ENCODE measurements around the gene STT3B.

Gene STT3B

DNA sequence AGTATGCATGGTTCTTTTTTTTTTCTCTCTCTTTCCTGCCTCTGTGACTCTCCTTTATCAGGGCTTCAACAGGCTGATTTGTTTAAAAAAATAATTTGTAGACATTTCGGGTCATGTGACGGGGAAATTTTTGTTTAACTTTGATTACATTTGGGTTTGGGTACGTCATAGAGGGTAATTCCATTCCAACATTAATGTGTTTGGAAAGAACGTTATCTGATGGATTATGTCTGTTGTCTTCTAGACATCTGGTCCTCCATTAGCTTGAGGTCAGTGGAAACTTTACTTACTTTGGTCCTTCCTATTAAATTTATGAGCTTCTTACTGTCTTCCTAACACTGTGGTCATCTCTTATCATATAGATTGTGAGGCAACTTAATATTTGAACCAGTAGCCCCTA, 80.9 kb downstream of the STT3B start:
- H3K4me3 ChIP-seq (ENCODE audit: low read depth, low read length) = no peak overlapping the region
- no peaks in the 10 kb centered on the region for H3K9me3 ChIP-seq (ENCODE audit: control insufficient read depth, insufficient read depth, low read depth, low read length)
- CTCF ChIA-PET = no interaction called here
- no peaks in the 10 kb centered on the region for H3K4me1 ChIP-seq (ENCODE audit: control insufficient read depth, insufficient read depth, low read length)
- POLR2A ChIA-PET = interaction anchor here (0.6 kb wide), 1 partner anchor 454 kb away, joined by 3 read pairs; no protein-coding TSS in a partner anchor
- no peak overlapping the region for H3K27ac ChIP-seq (ENCODE audit: extremely low read depth, low read depth, low read length)
- H3K36me3 ChIP-seq (ENCODE audit: control insufficient read depth in 2 of 2, insufficient read depth in 1 of 2, low read length in 2 of 2) = peaks cover 0 to 5% of the 10 kb centered on the region in 2 experiments; a peak in 1 of 3 replicates
- TF ChIP-seq ZNF133 (tag by site-specific recombination; IDR thresholded peaks at IDR 0.05) (peak; percentile 61; the same call in 1 of the 2 replicates), TRIM28 (IDR thresholded peaks at IDR 0.05; ENCODE audit: borderline replicate concordance, low read length) (no peak), EGR2 (tag by site-specific recombination; IDR thresholded peaks at IDR 0.05; ENCODE audit: low read depth) (no peak), MYNN (tag by site-specific recombination; IDR thresholded peaks at IDR 0.05; ENCODE audit: borderline replicate concordance) (no peak)

- Histone ChIP-seq H3K4me3 (ENCODE audit: low read depth, low read length) (no peak overlapping the region), H3K4me1 (ENCODE audit: control insufficient read depth, insufficient read depth, low read length) (no peaks in the 10 kb centered on the region), H3K36me3 (ENCODE audit: control insufficient read depth in 2 of 2, insufficient read depth in 1 of 2, low read length in 2 of 2) (peaks cover 0 to 10% of the 10 kb centered on the region in 2 experiments; a peak in 1 of 3 replicates), H3K9me3 (ENCODE audit: control insufficient read depth, insufficient read depth, low read depth, low read length) (no peaks in the 10 kb centered on the region), H3K27ac (ENCODE audit: extremely low read depth, low read depth, low read length) (no peak overlapping the region)
- ChIA-PET POLR2A (no interaction called here), CTCF (no interaction called here)
- TF ChIP-seq, protein P1, sequence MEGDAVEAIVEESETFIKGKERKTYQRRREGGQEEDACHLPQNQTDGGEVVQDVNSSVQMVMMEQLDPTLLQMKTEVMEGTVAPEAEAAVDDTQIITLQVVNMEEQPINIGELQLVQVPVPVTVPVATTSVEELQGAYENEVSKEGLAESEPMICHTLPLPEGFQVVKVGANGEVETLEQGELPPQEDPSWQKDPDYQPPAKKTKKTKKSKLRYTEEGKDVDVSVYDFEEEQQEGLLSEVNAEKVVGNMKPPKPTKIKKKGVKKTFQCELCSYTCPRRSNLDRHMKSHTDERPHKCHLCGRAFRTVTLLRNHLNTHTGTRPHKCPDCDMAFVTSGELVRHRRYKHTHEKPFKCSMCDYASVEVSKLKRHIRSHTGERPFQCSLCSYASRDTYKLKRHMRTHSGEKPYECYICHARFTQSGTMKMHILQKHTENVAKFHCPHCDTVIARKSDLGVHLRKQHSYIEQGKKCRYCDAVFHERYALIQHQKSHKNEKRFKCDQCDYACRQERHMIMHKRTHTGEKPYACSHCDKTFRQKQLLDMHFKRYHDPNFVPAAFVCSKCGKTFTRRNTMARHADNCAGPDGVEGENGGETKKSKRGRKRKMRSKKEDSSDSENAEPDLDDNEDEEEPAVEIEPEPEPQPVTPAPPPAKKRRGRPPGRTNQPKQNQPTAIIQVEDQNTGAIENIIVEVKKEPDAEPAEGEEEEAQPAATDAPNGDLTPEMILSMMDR (tag by site-specific recombination; IDR thresholded peaks at IDR 0.05) = no peak
- TF ChIP-seq REPIN1 (tag by site-specific recombination; IDR thresholded peaks at IDR 0.05; ENCODE audit: low read depth) = no peak
Measured at GRCh38 chr3:31614162-31614921, 81.6 kb downstream of the STT3B start.

DNA sequence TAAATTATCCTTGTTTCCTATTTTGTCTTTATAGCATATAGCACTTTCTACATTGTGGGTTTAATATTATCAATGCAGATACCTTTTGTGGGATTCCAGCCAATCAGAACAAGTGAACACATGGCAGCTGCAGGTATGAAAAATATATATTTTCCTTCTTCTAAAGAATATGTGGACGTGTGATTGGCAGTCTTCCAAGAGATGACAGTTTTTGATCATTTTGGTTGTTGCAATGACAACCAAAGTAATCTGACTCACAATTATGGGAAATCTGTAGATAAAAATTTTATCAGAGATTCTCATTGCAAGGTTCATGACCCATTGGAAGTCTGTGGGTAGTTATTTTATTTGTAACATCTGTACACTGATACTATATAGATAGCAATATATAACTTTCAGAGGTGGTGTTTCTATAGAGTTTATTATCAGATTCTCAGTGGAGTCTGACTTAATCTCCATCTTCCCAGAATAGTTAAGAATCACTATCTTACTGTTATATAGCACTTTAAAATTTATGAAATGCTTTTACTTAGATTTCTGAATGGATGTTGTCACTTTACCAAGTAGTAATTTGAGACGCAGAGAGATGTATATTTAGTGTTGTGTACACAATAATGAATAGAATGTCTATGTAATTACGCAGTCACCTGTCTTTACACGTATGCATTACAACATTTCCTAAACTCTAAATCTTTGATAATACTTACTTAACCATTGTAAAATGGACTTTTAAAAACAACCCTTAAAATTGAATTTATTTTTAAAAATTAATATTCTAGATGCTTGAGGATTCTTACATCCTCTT, 82.5 kb downstream of the STT3B start:
- Histone ChIP-seq H3K36me3 (ENCODE audit: control insufficient read depth in 2 of 2, insufficient read depth in 1 of 2, low read length in 2 of 2) (peaks cover 0 to 15% of the 10 kb centered on the region in 2 experiments; a peak in 1 of 3 replicates), H3K4me3 (ENCODE audit: low read depth, low read length) (no peak overlapping the region), H3K9me3 (ENCODE audit: control insufficient read depth, insufficient read depth, low read depth, low read length) (no peaks in the 10 kb centered on the region), H3K27ac (ENCODE audit: extremely low read depth, low read depth, low read length) (no peak overlapping the region), H3K4me1 (ENCODE audit: control insufficient read depth, insufficient read depth, low read length) (no peaks in the 10 kb centered on the region)
- POLR2A ChIA-PET = no interaction called here
- CTCF ChIA-PET = no interaction called here
- TF ChIP-seq SP7 (tag by site-specific recombination; IDR thresholded peaks at IDR 0.05) = peak; percentile 32; the same call in 1 of the 2 replicates
- TF ChIP-seq, protein P2, sequence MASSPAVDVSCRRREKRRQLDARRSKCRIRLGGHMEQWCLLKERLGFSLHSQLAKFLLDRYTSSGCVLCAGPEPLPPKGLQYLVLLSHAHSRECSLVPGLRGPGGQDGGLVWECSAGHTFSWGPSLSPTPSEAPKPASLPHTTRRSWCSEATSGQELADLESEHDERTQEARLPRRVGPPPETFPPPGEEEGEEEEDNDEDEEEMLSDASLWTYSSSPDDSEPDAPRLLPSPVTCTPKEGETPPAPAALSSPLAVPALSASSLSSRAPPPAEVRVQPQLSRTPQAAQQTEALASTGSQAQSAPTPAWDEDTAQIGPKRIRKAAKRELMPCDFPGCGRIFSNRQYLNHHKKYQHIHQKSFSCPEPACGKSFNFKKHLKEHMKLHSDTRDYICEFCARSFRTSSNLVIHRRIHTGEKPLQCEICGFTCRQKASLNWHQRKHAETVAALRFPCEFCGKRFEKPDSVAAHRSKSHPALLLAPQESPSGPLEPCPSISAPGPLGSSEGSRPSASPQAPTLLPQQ (tag by site-specific recombination; IDR thresholded peaks at IDR 0.05) = no peak
- TF ChIP-seq, protein P3, sequence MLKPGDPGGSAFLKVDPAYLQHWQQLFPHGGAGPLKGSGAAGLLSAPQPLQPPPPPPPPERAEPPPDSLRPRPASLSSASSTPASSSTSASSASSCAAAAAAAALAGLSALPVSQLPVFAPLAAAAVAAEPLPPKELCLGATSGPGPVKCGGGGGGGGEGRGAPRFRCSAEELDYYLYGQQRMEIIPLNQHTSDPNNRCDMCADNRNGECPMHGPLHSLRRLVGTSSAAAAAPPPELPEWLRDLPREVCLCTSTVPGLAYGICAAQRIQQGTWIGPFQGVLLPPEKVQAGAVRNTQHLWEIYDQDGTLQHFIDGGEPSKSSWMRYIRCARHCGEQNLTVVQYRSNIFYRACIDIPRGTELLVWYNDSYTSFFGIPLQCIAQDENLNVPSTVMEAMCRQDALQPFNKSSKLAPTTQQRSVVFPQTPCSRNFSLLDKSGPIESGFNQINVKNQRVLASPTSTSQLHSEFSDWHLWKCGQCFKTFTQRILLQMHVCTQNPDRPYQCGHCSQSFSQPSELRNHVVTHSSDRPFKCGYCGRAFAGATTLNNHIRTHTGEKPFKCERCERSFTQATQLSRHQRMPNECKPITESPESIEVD (tag by site-specific recombination; IDR thresholded peaks at IDR 0.05) = 0 out of 2 replicates have a peak, but pooled peaks have one; percentile 3

GRCh38 chr3:31616711-31617110, 84.0 kb downstream of the STT3B start:
- ChIA-PET CTCF (interaction anchor here (0.6 kb wide), 1 partner anchor 66 kb away, joined by 4 read pairs; no protein-coding TSS in a partner anchor), POLR2A (no interaction called here)
- no peaks in the 10 kb centered on the region for H3K4me1 ChIP-seq (ENCODE audit: control insufficient read depth, insufficient read depth, low read length)
- no peak overlapping the region for H3K27ac ChIP-seq (ENCODE audit: extremely low read depth, low read depth, low read length)
- H3K36me3 ChIP-seq (ENCODE audit: control insufficient read depth in 2 of 2, insufficient read depth in 1 of 2, low read length in 2 of 2) = peaks cover 0 to 19% of the 10 kb centered on the region in 2 experiments; a peak in 1 of 3 replicates
- no peak overlapping the region for H3K4me3 ChIP-seq (ENCODE audit: low read depth, low read length)
- H3K9me3 ChIP-seq (ENCODE audit: control insufficient read depth, insufficient read depth, low read depth, low read length) = no peaks in the 10 kb centered on the region
- TF ChIP-seq ZNF830 (tag by site-specific recombination; IDR thresholded peaks at IDR 0.05; ENCODE audit: low read depth) (no peak), KLF9 (tag by site-specific recombination; IDR thresholded peaks at IDR 0.05; ENCODE audit: low read depth) (no peak), ZSCAN16 (tag by site-specific recombination; IDR thresholded peaks at IDR 0.05) (no peak), ZNF654 (tag by site-specific recombination; IDR thresholded peaks at IDR 0.05; ENCODE audit: low read depth) (no peak), TRIM28 (IDR thresholded peaks at IDR 0.05; ENCODE audit: borderline replicate concordance, low read length) (no peak), GFI1B (tag by site-specific recombination; IDR thresholded peaks at IDR 0.05) (no peak), ZNF132 (tag by site-specific recombination; IDR thresholded peaks at IDR 0.05; ENCODE audit: borderline replicate concordance) (no peak), REPIN1 (tag by site-specific recombination; IDR thresholded peaks at IDR 0.05; ENCODE audit: low read depth) (no peak), ZNF571 (tag by site-specific recombination; IDR thresholded peaks at IDR 0.05) (no peak), OVOL3 (tag by site-specific recombination; IDR thresholded peaks at IDR 0.05) (no peak), ZNF626 (tag by site-specific recombination; IDR thresholded peaks at IDR 0.05) (no peak), ZNF19 (tag by site-specific recombination; IDR thresholded peaks at IDR 0.05; ENCODE audit: low read depth) (no peak)

Measured in HEK293 (cell line).